HEK293T (cell line): Measurements from ENCODE around the gene BCAT1.
"Not testable (repeated sequence)": the region's sequence is repeated elsewhere in the genome, so short reads cannot be mapped to it uniquely, and the experiment has no call there.

ENCODE experiments used
- CTCF ChIA-PET: fragments of 350-600 bp; formaldehyde crosslinking; extraction: SDS; loops from one replicate; lab custom pipeline; 2021; ENCODE audit warnings: antibody characterized with exemption, inconsistent platforms; lab: Yijun Ruan, JAX
- POLR2A ChIA-PET: fragments of 350-600 bp; formaldehyde crosslinking; extraction: SDS; loops from one replicate; lab custom pipeline; 2020; ENCODE audit warnings: antibody characterized with exemption, inconsistent platforms; lab: Yijun Ruan, JAX
- DNase-seq: peaks from one replicate; pipeline ENCODE4 v3.0.0; 2012; ENCODE audit warnings: mixed read lengths; ENCODE audit errors: extremely low spot score
- ARNT ChIP-seq: fragments of 450-650 bp; IDR thresholded peaks from 2 replicates; pipeline ENCODE4 v1.6.1; 2017; ENCODE audit warnings: mild to moderate bottlenecking
- BHLHE40 ChIP-seq: fragments of 450-650 bp; IDR thresholded peaks from 2 replicates; pipeline ENCODE4 v1.6.1; 2016; ENCODE audit warnings: mild to moderate bottlenecking, moderate library complexity, borderline replicate concordance
- CTBP1 ChIP-seq: fragments of 450-650 bp; IDR thresholded peaks from 2 replicates; pipeline ENCODE4 v1.6.1; 2016; ENCODE audit warnings: borderline replicate concordance
- ELF4 ChIP-seq: fragments of 450-650 bp; IDR thresholded peaks from 2 replicates; pipeline ENCODE4 v1.6.1; 2017; ENCODE audit warnings: antibody characterized with exemption
- FOXA1 ChIP-seq: fragments of 450-650 bp; IDR thresholded peaks from 2 replicates; pipeline ENCODE4 v1.6.1; 2016; ENCODE audit warnings: mild to moderate bottlenecking
- FOXK2 ChIP-seq: fragments of 450-650 bp; IDR thresholded peaks from 2 replicates; pipeline ENCODE4 v1.6.1; 2016; ENCODE audit warnings: mild to moderate bottlenecking
- FOXM1 ChIP-seq: fragments of 450-650 bp; IDR thresholded peaks from 2 replicates; pipeline ENCODE4 v1.6.1; 2017; ENCODE audit warnings: mild to moderate bottlenecking, borderline replicate concordance
- HDGF ChIP-seq: fragments of 450-650 bp; IDR thresholded peaks from 2 replicates; pipeline ENCODE4 v1.6.1; 2017; ENCODE audit warnings: antibody characterized with exemption, borderline replicate concordance
- L3MBTL2 ChIP-seq: fragments of 450-650 bp; conservative IDR thresholded peaks from 2 replicates; pipeline ENCODE4 v1.6.1; 2016; ENCODE audit warnings: mild to moderate bottlenecking
- LEF1 ChIP-seq: fragments of 450-650 bp; IDR thresholded peaks from 2 replicates; pipeline ENCODE4 v1.6.1; 2017; ENCODE audit warnings: mild to moderate bottlenecking, borderline replicate concordance
- NFRKB ChIP-seq: fragments of 450-650 bp; IDR thresholded peaks from 2 replicates; pipeline ENCODE4 v1.6.1; 2016; ENCODE audit warnings: mild to moderate bottlenecking, moderate library complexity
- PKNOX1 ChIP-seq: fragments of 450-650 bp; IDR thresholded peaks from 2 replicates; pipeline ENCODE4 v1.6.1; 2016
- SP1 ChIP-seq: fragments of 450-650 bp; IDR thresholded peaks from 2 replicates; pipeline ENCODE4 v1.6.1; 2017
- SUZ12 ChIP-seq: fragments of 450-650 bp; IDR thresholded peaks from 2 replicates; pipeline ENCODE4 v1.6.1; 2016; ENCODE audit warnings: mild to moderate bottlenecking
- TARDBP ChIP-seq: fragments of 450-650 bp; IDR thresholded peaks from 2 replicates; pipeline ENCODE4 v1.6.1; 2016
- ZNF384 ChIP-seq: fragments of 450-650 bp; IDR thresholded peaks from 2 replicates; pipeline ENCODE4 v1.6.1; 2016

The BCAT1 gene

GRCh38 chr12:24964342-24964741 lies 15.4 kb upstream of the BCAT1 start:
- DNase-seq: no peak
- CTCF ChIA-PET: interaction anchor here (0.7 kb wide), 1 partner anchor 173 kb away, joined by 3 read pairs; no protein-coding TSS in a partner anchor
- TF ChIP-seq ZNF384 (no peak), HDGF (no peak), ARNT (no peak), BHLHE40 (no peak), NFRKB (no peak)
- POLR2A ChIA-PET: no interaction called here

GRCh38 chr12:24960222-24960855 lies 11.4 kb upstream of the BCAT1 start:
- CTCF ChIA-PET: no interaction called here
- POLR2A ChIA-PET: no interaction called here
- peak; percentile 42 for DNase-seq
- TF ChIP-seq CTBP1 (no peak), TARDBP (no peak), ZNF384 (no peak), HDGF (no peak), SUZ12 (no peak), FOXM1 (no peak), SP1 (no peak), NFRKB (no peak)

GRCh38 chr12:24956351-24956750 lies 7.5 kb upstream of the BCAT1 start:
- CTCF ChIA-PET, POLR2A ChIA-PET, DNase-seq: not testable (repeated sequence)

DNA sequence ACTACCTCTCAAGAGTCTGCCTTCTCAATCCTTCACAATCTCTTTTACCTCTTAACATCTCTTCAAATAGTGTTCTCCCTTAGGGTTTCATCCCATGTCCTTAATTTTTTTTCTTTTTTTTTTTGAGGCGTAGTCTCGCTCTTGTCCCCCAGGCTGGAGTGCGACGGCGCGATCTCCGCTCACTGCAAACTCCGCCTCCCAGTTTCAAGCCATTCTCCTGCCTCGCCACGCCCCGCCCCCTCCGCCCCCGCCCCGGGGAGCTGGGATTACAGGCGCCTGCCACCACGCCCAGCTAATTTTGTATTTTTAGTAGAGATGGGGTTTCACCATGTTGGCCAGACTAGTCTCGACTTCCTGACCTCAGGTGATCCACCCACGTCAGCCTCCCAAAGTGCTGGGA lies 7.0 kb upstream of the BCAT1 start:
- DNase-seq: no peak
- POLR2A ChIA-PET: no interaction called here
- TF ChIP-seq FOXK2: no peak
- no peak for TF ChIP-seq BHLHE40
- no peak for TF ChIP-seq FOXM1
- TF ChIP-seq PKNOX1: no peak
- no peak for TF ChIP-seq HDGF
- TF ChIP-seq ARNT: no peak
- TF ChIP-seq ZNF384: no peak
- no peak for TF ChIP-seq SUZ12
- TF ChIP-seq SP1: no peak
- TF ChIP-seq LEF1: no peak
- no peak for TF ChIP-seq L3MBTL2
- TF ChIP-seq NFRKB: no peak
- TF ChIP-seq ELF4: no peak
- TF ChIP-seq FOXA1: no peak
- no peak for TF ChIP-seq TARDBP
- CTCF ChIA-PET: no interaction called here

DNA sequence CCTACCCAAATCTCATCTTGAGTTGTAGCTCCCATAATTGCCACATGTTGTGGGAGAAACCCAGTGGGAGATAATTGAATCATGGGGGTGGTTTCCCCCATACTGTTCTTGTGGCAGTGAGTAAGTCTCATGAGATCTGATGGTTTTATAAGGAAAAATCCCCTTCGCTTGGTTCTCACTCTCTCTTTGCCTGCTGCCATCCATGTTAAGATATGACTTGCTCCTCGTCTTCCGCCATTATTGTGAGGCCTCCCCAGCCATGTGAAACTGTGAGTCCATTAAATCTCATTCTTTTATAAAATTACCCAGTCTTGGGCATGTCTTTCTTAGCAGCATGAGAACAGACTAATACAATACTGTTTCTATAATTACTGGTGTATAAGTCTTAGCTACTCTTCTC lies 6.5 kb upstream of the BCAT1 start:
- no peak for DNase-seq
- POLR2A ChIA-PET: no interaction called here
- CTCF ChIA-PET: no interaction called here
- no peak for TF ChIP-seq L3MBTL2
- TF ChIP-seq FOXA1: no peak
- no peak for TF ChIP-seq BHLHE40
- no peak for TF ChIP-seq ZNF384
- no peak for TF ChIP-seq NFRKB
- no peak for TF ChIP-seq FOXK2

DNA sequence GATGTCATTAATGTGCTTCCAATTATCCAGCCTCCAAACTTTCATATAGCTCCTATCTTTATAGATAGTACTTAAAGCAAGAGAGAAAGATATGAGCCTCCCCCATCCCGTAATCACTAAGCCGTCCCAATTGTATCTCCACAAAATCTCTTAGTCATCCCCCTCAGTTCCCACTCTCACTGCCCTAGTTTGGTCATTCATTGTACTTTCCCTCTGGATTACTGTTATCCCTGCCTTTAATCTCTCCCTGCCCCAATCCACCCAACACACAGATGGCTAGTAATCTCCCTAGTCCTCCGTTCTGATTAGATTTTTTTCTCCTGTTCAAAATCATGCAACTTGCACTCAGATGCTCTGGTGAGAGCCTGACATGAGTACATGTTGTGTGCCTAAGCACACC lies 5.4 kb upstream of the BCAT1 start:
- CTCF ChIA-PET: no interaction called here
- no peak for DNase-seq
- POLR2A ChIA-PET: no interaction called here
- TF ChIP-seq FOXM1 (no peak), FOXK2 (no peak), TARDBP (no peak), ELF4 (no peak), SP1 (no peak), ZNF384 (no peak)

DNA sequence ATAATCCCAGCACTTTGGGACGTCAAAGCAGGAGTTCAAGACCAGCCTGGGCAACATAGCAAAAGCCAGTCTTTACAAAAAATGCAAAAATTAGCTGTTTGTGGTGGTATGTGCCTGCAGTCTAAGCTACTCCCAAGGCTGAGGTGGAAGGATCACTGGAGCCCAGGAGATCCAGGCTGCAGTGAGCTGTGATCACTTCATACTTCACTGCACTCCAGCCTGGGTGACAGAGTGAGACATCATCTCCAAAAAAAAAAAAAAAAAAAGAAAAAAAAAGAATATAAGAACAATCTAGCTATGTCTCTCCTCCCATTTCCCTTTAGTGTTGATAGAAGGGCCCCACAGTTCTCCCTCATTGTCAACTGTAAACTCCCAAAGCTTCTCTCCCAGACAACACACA lies 3.5 kb upstream of the BCAT1 start:
- POLR2A ChIA-PET: no interaction called here

DNA sequence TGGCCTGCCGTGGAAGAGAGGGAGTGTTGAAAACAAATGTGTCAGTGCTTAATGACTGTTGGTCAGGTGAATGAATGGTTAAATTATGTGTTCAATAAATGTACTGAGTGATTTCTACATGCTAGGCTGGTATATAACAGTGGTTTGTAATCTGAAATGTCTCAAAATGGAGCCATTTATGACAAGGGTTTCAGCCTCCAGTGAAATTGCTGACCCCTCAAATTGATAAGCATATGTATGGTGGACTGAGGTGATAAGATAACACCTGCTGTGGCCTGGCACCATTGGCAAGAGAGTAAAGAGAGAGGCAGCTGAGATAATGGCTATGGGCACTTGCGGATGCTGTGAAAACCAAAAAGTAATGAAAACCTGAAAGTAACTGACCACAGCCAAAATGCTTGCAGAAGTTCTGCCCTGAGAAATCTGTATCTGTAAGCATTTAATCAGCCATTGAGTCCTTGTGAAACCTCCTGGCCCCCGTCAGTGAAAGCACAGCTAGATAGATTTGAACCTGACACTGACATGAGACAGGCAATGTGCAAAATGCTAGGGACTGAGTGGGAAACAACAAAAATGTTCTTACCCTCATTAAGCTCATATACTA lies 1.4 kb upstream of the BCAT1 start:
- DNase-seq: no peak

More for the DNA sequence above, 3.5 kb upstream of the BCAT1 start:
- DNase-seq: no peak
- TF ChIP-seq ELF4: no peak
- CTCF ChIA-PET: no interaction called here

More for the DNA sequence above, 1.4 kb upstream of the BCAT1 start:
- TF ChIP-seq LEF1 (no peak), BHLHE40 (no peak), TARDBP (no peak), NFRKB (no peak), CTBP1 (no peak), L3MBTL2 (no peak), ZNF384 (no peak), SUZ12 (no peak), ELF4 (no peak), FOXM1 (no peak), SP1 (no peak)
- ChIA-PET CTCF (no interaction called here), POLR2A (no interaction called here)
